ENCODE results near the gene SHROOM1.

Gene SHROOM1

GRCh38 chr5:132785864-132786263 is 44.6 kb downstream of the SHROOM1 start:
- DNase-seq (ENCODE audit: low read depth) = no peak
- H3K4me3 ChIP-seq (ENCODE audit: low read depth, low read length) = no peak overlapping the region
- TF ChIP-seq CTCF (IDR thresholded peaks at IDR 0.05; ENCODE audit: control insufficient read depth, extremely low read depth, insufficient read depth) = no peak

GRCh38 chr5:132785365-132785764 is 45.1 kb downstream of the SHROOM1 start:
- no peak for DNase-seq (ENCODE audit: low read depth)
- no peak for TF ChIP-seq CTCF (IDR thresholded peaks at IDR 0.05; ENCODE audit: control insufficient read depth, extremely low read depth, insufficient read depth)
- H3K4me3 ChIP-seq (ENCODE audit: low read depth, low read length) = no peak overlapping the region

- no peak overlapping the region for H3K4me3 ChIP-seq (ENCODE audit: low read depth, low read length)
- TF ChIP-seq CTCF (IDR thresholded peaks at IDR 0.05; ENCODE audit: control insufficient read depth, extremely low read depth, insufficient read depth) = no peak
- no peak for DNase-seq (ENCODE audit: low read depth)
Observed at GRCh38 chr5:132782101-132782500, 48.3 kb downstream of the SHROOM1 start.

GRCh38 chr5:132781029-132781428 is 49.4 kb downstream of the SHROOM1 start:
- no peak for DNase-seq (ENCODE audit: low read depth)
- no peak overlapping the region for H3K4me3 ChIP-seq (ENCODE audit: low read depth, low read length)
- no peak for TF ChIP-seq CTCF (IDR thresholded peaks at IDR 0.05; ENCODE audit: control insufficient read depth, extremely low read depth, insufficient read depth)

GRCh38 chr5:132780577-132780976 is 49.9 kb downstream of the SHROOM1 start:
- TF ChIP-seq CTCF (IDR thresholded peaks at IDR 0.05; ENCODE audit: control insufficient read depth, extremely low read depth, insufficient read depth) = no peak
- no peak for DNase-seq (ENCODE audit: low read depth)
- no peak overlapping the region for H3K4me3 ChIP-seq (ENCODE audit: low read depth, low read length)

- H3K4me3 ChIP-seq (ENCODE audit: low read depth, low read length) = no peak overlapping the region
- DNase-seq (ENCODE audit: low read depth) = no peak
- TF ChIP-seq CTCF (IDR thresholded peaks at IDR 0.05; ENCODE audit: control insufficient read depth, extremely low read depth, insufficient read depth) = no peak
Observed at GRCh38 chr5:132779961-132780360, 50.5 kb downstream of the SHROOM1 start.

GRCh38 chr5:132778856-132779255 is 51.6 kb downstream of the SHROOM1 start:
- no peak overlapping the region for H3K4me3 ChIP-seq (ENCODE audit: low read depth, low read length)
- no peak for TF ChIP-seq CTCF (IDR thresholded peaks at IDR 0.05; ENCODE audit: control insufficient read depth, extremely low read depth, insufficient read depth)
- no peak for DNase-seq (ENCODE audit: low read depth)

Data from LNCaP clone FGC (cell line).